ENCODE results near the gene DOC2B. TPM values are rescaled to one million over a fixed set of nuclear protein-coding genes. Genes with fewer than 3 reads are reported as not detected.

Gene DOC2B
- total RNA-seq, 1 donor: not detected

GRCh38 chr17:156094-156621 lies 25.3 kb downstream of the DOC2B start:
- H3K4me3 ChIP-seq (ENCODE audit: low read depth, low read length): no peak overlapping the region
- DNase-seq (ENCODE audit: low read depth): no peak
- TF ChIP-seq CTCF (IDR thresholded peaks at IDR 0.05; ENCODE audit: insufficient read depth, low read length): no peak

GRCh38 chr17:155576-155975 lies 25.9 kb downstream of the DOC2B start:
- no peak for DNase-seq (ENCODE audit: low read depth)
- no peak overlapping the region for H3K4me3 ChIP-seq (ENCODE audit: low read depth, low read length)
- no peak for TF ChIP-seq CTCF (IDR thresholded peaks at IDR 0.05; ENCODE audit: insufficient read depth, low read length)

GRCh38 chr17:153851-154250 lies 27.6 kb downstream of the DOC2B start:
- no peak for DNase-seq (ENCODE audit: low read depth)
- no peak overlapping the region for H3K4me3 ChIP-seq (ENCODE audit: low read depth, low read length)
- no peak for TF ChIP-seq CTCF (IDR thresholded peaks at IDR 0.05; ENCODE audit: insufficient read depth, low read length)

- H3K4me3 ChIP-seq (ENCODE audit: low read depth, low read length): no peak overlapping the region
- no peak for DNase-seq (ENCODE audit: low read depth)
- no peak for TF ChIP-seq CTCF (IDR thresholded peaks at IDR 0.05; ENCODE audit: insufficient read depth, low read length)
Measured at GRCh38 chr17:152860-153420, 28.5 kb downstream of the DOC2B start.

- TF ChIP-seq CTCF (IDR thresholded peaks at IDR 0.05; ENCODE audit: insufficient read depth, low read length): no peak
- no peak for DNase-seq (ENCODE audit: low read depth)
- H3K4me3 ChIP-seq (ENCODE audit: low read depth, low read length): no peak overlapping the region
Measured at GRCh38 chr17:151886-152859, 29.3 kb downstream of the DOC2B start.

GRCh38 chr17:151004-151403 lies 30.4 kb downstream of the DOC2B start:
- H3K4me3 ChIP-seq (ENCODE audit: low read depth, low read length): no peak overlapping the region
- TF ChIP-seq CTCF (IDR thresholded peaks at IDR 0.05; ENCODE audit: insufficient read depth, low read length): no peak
- DNase-seq (ENCODE audit: low read depth): no peak

All from fibroblast of the aortic adventitia (primary cell).